Nucleus accumbens (tissue), 56 donors: ENCODE measurements around the gene AIF1.
"Not testable (repeated sequence)": the region's sequence is repeated elsewhere in the genome, so short reads cannot be mapped to it uniquely, and the experiment has no call there.

Experiments used
- DNase-seq, 56 donors: peaks; one replicate each; lab custom pipeline; 2025; lab: John Stamatoyannopoulos, UW

Gene AIF1

DNA sequence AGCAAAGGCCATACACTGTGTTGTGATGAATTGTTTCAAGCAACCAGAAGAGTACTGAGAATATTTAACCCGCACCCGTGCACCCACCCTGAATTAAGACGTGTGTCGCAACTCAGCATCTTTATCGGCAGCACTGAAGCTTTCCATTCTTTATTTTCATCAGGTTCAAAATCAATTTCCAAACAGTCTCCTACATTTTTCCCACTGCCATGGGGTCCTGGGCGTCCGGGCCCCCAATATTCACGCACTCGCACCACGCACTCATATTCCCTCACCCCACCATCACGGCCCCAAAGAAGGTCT, 34.6 kb upstream of the AIF1 start:
- no peak for DNase-seq

DNA sequence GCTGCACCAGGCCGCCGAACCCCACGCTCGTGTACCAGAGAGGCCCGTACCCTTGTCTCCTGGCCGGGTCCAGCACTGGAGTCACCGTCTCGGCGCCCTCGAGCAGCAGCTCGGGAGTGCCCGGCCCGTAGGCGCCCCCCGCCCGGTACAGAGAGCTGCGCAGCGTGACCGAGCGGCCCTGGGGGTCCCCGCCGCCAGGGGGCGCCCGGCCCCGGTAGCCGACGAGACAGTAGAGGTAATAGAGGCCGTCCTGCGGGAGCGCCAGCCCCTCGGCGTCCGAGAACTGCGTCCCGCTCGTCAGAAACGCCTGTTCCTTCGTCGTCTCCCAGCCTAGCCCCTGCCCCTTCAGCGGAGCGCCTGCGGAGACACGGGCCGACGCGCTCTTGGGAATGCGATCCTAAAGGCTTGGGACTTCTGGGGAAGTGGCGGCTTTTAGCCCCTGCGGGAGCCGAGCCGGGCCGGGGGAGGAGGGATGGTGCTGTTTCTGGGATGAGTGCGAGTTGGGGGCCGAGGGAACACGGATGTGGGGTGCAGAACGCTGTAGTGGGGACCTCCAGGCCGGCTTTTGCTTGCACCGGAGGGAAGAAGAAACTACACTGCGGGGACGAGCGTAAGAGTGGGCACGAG, 34.1 kb upstream of the AIF1 start:
- DNase-seq = peak in 53 of 56 donors; percentile 24 to 92 (median 72)

DNA sequence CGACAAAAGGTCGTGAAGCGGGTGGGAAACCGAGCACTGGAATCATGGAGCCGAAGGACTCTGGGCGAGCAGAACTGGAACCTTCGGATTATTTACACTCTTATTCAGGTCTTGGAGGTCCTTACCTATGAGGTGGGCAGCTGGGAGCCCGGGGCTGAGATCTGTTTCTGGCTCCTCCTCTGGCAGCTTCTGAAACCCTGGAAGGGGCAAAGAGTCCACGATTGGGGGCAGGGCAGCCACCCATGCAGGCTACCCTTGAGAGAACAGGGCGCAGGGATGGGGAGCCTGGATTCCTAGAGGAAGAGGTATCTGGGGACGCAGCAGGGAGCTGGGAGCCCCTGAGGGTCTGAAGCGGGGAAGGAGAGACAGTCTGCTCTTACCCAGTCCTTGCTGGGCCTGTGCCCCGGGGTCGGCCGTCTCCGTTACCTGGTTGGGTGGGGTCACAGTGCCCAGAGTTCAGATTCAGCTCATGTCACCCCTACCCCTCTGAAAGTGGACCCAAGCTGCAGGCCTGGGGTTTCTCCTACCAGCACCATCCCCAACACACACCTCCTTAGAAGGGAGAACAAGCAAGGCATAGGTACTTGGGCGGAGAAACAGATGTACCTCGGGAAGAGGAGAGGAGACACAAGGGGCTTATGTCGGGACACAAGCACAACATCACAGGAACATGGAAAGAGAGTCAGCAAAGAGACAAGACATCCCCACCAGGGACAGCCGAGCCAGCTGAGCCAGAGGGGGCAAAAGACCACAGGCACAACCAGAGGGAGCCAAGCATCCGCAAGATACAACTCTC, 33.4 kb upstream of the AIF1 start:
- peak in 9 of 56 donors; percentile 13 to 50 (median 32) for DNase-seq

DNA sequence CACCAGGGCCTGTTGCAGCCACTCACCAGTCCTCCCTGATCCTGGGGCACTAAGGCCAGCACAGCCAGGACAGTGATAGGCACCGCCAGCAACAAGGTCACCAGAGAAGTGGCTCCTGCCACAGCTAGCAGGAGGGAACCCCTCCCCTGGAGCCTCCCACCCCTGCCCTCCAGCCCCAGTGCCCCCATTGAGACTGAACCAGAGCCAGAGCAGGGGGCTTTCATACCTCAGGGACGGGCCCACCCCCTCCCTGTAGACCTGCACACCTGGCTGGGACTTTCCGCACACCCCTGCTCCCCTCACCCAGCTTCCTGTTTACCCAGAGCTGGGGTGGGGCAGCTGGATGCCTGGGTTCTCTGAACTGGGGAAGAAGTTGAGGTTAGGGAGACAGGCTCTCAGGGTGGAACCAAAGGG, 32.8 kb upstream of the AIF1 start, which contains the start of gene LTB:
TSS of gene LTB (minus strand) at position 195 of the 414 bp plus-strand sequence. CDS start at position 188, 7 bp downstream.
- DNase-seq = no peak

DNA sequence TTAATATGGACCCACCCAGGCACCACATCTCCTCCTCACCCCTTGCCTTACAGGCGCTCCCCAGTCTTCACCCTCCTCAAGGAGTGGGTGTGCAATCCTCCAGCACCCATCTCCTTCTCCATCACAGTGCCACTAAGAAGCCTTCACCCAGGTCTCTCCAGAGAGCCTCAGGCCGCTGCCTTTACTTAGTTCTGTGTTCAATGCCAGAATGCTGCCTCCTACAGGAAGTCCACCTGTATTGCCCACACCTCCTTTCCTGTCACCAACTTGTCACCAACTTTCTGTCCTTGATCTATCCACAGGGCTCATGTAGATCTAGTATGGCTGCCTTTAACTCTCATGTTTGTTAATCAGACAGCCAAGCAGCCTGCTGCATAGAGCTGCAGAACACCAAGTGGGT, 29.5 kb upstream of the AIF1 start:
- no peak for DNase-seq

DNA sequence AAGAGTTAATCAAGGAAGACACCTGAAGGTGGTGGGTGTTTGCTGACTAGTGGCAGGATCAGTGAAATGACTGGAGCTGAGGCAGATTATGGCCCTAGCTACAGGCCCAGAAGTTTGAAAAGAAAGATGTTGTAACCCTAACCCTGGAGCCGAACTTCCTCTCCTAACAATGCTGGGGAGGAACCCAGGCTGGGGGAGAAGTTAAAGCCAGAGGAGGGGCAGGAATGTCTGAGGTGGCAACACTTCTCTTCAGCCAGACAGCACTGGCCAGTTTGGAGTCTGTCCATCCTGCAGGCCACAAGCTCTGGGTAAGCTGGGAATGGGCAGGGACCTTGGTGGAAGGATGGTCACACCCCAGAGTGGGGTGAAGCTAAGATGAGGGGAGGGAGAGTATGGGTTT, 29.0 kb upstream of the AIF1 start, which contains the start of gene LST1:
TSS of gene LST1 (plus strand) at position 270 of the 400 bp plus-strand sequence. CDS start 1,023 bp downstream, outside the sequence.
- peak in 6 of 56 donors; percentile 3 to 11 (median 6) for DNase-seq

DNA sequence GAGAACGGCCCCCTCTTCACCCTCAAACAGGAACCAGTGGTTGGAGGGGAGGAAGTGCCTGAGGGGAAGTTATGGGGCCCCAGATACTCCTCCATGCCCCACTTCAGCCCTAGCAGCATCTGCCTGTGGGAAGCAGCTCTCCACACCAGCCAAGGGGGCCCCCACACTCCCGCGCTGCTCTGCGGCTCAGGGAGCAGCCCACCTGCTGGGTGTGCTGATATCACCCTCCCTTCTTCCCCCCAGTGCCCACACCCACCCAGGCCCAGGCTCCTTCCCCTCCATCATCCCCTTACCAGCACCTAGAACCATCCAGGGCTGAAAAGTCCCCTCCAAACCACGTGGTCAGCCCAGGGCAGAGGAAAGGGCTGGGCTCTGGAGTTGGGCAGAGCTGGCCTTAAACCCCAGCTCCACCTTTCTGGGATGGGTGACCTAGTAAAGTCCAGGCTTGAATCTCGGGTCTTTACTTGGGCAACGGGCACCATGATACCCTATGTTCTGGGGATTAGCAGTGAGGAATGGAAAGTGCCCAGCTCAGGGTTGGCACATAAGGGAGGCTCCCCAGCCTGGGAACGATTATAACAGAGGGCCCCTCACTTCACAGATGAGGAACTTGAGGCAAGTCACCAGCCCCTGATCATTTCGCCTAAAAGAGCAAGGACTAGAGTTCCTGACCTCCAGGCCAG, 28.3 kb upstream of the AIF1 start:
- peak in 14 of 56 donors; percentile 2 to 48 (median 12) for DNase-seq

DNA sequence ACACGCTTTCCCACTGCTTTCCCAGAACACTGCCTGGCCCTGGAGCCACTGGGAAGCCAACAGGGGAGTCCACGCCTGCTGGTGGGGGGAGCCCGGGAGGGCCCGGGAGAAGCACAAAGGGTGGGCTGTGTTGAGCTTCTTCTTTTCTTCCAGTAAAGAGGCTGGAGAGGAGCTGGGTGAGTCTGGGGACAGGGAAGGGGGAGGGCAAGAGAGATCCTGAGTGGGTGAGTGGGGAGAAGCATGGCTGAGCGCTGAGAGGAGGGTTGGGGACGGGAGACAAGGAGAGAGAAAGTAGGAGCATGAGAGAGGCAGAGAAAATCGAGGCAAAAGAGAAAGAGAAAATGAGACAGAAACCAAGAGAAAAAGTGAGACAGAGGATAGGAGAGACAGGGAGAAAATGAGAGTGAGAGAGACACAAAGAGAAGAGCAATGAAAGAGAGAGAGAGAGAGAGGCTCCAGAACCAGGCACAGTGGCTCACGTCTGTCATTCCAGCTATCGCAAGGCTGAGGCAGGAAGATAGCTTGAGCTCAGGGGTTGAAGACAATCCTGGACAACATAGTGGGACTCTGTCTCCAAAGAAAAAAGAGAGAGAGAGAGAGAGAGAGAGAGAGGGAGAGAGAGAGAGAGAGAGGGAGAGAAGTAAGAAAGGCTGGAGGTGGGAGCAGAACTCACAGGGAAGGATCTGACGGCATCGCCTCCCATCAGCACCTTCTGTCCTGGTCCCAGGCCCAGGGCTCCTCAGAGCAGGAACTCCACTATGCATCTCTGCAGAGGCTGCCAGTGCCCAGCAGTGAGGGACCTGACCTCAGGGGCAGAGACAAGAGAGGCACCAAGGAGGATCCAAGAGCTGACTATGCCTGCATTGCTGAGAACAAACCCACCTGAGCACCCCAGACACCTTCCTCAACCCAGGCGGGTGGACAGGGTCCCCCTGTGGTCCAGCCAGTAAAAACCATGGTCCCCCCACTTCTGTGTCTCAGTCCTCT, 26.9 kb upstream of the AIF1 start:
- DNase-seq = peak in 1 of 56 donors; percentile 10

DNA sequence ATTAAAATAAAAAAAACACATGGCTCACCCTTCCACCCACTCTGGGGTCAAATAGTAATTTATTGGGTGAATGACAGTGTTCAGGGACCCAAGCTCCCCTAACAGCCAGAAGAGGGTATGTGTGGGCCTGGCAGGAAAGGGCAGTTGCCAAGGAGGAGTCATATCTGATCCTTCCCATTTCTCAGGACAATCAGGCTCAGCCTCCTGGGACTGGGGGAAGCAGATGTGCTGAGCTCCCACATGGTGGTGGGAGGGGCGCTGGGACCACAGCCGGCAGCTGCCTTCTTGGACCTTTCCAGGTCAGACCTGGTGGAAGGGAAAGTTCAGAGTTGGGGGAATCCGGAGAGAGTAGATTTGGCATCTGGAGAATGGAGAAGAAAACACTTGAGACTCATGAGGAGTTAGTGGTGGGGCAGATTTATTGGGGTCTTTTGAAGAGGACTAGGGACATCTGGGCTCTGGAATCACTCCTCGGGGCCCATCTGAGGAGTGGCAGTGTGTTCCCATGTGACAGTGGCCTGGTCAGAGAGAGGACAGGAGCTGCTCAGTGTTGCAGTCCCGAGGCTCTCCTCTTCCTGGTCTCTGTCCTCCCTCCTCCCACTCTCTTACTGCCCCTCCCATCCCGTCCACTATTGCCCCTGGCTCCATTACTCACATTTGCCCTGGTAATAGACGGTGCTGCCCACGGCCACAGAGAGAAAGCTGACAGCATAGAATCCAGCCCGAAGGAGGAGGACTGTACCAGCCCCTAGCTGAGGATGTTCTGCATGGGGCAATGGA, 26.0 kb upstream of the AIF1 start:
- DNase-seq = no peak

DNA sequence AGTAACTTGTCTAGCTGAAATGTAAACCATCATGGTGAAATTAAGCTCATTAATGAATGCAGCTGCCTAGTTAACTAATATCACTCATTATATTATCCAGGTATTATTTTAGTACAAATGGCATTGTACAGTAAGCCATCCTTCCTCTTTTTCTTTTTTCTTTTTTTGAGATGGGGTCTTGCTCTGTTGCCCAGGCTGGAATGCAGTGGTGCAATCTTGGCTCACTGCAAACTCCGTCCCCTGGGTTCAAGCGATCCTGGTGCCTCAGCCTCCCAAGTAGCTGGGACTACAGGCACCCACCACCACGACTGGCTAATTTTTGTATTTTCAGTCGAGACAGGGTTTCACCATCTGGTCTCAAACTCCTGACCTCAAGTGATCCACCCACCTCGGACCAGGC, 24.3 kb upstream of the AIF1 start:
- DNase-seq = not testable (repeated sequence)

DNA sequence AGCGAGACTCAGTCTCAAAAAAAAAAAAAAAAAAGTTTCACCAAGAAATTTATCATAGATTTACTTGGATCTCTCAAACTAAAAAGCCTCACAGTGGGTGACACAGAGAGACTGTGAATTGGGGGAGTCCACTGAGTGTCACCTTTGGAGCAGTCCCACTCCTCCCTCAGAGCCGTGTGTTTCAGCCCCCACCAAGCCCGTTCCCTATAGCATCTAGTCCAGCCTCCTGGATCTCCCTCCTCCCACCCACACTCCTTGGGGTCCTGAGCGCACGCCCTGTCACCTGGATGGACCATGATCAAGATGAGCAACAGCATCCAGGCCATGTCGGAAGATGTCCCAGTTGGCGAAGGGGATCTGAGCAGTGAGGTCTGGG, 22.6 kb upstream of the AIF1 start:
- DNase-seq = no peak

DNA sequence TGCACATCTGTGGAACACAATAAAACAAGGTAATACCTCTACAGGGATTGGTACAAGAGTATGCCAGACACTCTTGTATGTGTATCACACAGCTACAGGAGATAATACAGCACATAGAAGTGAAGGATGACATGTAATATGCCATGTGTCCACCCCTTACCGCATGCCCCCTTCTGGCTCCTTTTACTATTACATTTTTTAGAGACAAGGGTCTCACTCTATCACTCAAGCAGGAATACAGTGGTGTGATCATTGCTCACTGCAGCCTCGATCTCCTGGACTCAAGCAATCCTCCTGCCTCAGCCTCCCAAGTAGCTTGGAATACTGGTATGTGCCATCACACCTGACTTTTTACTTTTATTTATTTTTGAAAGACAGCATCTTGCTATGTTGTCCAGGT, 18.0 kb upstream of the AIF1 start:
- no peak for DNase-seq

DNA sequence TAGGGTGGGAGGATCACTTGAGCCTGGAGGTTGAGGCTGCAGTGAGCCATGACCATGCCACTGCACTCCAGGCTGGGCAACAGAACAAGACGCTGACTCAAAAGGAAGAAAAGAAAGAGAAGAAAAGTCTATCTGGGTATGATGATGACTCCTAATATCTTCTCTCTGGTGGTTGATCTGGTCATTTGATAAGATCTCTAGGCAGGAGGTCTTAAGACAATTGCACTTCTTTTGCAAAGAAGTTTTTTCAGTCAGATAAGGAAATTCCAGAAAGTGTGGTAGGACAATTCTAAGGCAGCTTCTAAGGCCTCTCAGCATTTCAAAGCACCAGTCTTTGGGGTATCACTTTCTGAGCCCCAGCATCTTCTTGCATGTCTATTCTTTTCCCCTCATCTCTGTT, 7.7 kb upstream of the AIF1 start:
- no peak for DNase-seq

DNA sequence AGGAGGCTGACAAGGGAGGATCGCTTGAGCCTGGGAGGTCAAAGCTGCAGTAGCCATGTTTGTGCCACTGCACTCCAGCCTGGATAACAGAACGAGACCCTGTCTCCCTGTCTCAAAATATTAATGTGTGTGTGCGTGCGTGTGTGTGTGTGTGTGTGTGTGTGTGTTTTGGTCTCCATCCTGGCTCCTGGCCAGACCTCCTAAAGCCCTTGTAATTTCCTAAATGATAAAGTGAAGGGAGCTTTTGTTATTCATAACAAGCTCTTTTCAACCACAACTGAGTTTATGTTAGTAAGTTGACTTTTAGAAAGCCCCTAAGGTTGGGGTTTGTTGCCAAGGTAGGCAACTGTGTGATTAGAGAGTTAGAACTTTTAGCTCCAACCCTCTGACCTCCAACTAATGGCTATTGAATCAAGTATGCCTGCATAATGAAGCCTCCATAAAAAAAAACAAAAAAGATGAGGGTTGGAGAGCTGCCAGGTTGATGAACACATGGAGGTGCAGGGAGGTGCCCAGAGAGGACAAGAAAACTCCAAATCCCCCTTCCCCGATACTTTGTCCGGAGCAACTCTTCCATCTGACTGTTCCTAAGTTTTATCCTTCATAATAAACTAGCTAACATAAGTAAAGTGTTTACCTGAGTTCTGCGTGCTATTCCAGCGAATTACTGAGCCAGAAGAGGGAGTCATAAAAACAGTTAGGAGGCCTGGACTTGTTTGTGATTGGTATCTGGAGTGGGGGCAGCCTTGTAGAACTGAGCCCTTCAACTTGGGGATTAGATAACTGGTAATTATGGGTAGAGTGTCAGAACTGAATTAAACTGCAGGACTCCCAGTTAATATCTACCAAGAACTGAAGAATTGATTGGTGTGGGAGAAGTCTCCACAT, 5.3 kb upstream of the AIF1 start:
- DNase-seq = no peak

DNA sequence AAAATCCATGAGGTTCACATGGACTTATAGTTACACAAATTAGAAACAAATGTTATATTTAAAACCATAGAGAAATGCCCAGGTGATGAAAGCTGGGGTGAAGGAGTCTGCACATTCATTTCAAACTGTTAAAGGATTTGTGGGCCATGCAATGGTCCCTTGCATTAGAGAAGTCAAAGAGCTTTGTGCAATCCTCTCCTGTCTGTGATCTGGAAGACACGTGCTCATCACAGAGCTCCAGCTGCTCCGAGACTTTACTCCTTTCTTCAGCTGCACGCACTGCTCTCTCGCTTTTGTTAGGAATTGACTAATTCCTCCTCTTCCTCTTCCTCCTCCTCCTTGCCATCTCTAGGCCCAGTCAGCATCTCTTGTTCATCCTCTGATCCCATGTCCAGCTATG, 4.1 kb upstream of the AIF1 start:
- no peak for DNase-seq

DNA sequence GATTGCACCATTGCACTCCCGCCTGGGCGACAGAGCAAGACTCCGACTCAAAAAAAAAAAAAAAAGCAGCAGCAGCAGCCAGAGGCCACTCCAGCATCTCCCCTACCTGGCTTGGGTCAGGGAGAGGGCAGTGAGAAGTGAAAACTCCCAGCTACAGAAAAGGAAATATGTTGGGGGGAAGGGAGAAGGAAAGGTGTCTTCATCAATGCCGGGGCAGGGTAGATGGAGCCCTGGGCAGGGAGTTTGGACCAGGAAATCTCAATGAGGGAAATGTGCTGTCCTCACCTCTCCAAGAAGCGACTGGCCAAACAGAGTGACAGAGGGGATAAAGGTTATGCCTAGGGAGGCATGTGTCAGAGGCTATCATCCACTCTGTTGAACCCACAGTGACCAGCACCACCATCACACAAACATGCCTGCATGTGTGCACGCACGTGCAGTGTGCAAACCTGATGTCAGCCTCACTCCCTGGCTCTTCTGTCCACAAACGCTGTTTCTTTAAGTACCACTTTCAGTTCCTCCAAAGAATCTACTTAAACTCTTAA, 887 bp upstream of the AIF1 start:
- peak in 3 of 56 donors; percentile 0 to 37 (median 29) for DNase-seq

DNA sequence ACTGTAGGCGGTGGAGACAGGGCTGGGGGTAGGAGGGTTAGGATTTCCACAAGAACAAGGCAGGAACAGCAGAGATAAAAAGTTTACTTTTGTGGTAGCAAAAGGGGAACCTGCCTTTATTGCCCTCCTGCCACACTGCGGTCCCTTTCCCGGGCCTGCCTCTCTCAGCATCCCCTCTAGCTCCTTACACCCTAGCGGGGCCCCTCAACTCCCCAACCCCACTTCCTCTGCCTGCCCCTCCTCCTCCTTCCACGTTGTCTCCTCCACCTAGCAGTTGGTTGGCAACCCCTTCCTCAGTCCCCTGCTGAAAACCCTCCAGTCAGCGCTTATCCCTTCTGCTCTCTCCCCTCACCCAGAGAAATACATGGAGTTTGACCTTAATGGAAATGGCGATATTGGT, 714 bp downstream of the AIF1 start:
- DNase-seq = no peak

DNA sequence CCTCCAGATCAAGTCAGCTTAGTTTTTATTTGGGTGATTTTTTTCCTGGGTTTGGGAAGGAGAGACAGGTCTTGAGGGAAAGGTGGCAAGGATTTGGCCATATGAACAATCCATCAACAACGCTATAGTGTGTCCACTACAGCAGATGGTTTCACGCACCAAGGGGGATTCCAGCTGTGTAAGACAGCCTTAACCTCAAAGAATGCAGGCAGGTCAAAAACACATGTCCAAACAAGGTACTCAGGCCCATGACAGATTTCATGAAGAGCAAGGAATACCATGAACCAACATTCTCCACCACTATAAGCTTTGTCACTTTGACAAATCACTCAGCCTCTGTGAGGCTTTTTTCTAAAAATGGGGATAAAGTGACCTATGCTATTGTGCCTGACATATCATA, 2.0 kb downstream of the AIF1 start:
- DNase-seq = no peak
